SU-DHL-6 (cell line): Measurements from ENCODE around the gene ZBTB24.

Source experiments
- H2AFZ ChIP-seq: fragments of 200-600 bp; sonication (generic); 2 replicates; pipeline ENCODE4 v1.6.1; 2014; ENCODE audit warnings: low read depth, mild to moderate bottlenecking, moderate library complexity, mixed read lengths, antibody characterized with exemption, low read length; ENCODE audit not compliant: severe bottlenecking
- H3F3A ChIP-seq: fragments of 200-600 bp; shearing (Covaris generic); 2 replicates; pipeline ENCODE4 v1.6.0; 2016; ENCODE audit warnings: antibody characterized with exemption, mild to moderate bottlenecking; ENCODE audit not compliant: insufficient read depth
- H3K27ac ChIP-seq: fragments of 200-600 bp; sonication (generic); 2 replicates; pipeline ENCODE4 v1.5.1; 2016; ENCODE audit warnings: low read depth, mild to moderate bottlenecking, low read length, moderate library complexity, mixed read lengths
- H3K27me3 ChIP-seq: fragments of 200-600 bp; sonication (generic), shearing (Covaris generic); 2 replicates; pipeline ENCODE4 v1.6.0; 2014; ENCODE audit warnings: mild to moderate bottlenecking, low read length
- H3K36me3 ChIP-seq: fragments of 200-600 bp; sonication (generic); 2 replicates; pipeline ENCODE4 v1.6.1; 2014; ENCODE audit warnings: mild to moderate bottlenecking, low read length, mixed read lengths
- H3K4me2 ChIP-seq: fragments of 300-600, 200-600 bp; shearing (Covaris generic), sonication (generic); 2 replicates; pipeline ENCODE4 v1.6.0; 2014; ENCODE audit warnings: low read length, low read depth, mild to moderate bottlenecking; ENCODE audit not compliant: poor library complexity, severe bottlenecking
- H3K4me3 ChIP-seq: fragments of 200-600 bp; sonication (generic); 2 replicates; pipeline ENCODE4 v1.5.1; 2014; ENCODE audit warnings: antibody characterized with exemption, low read length, mild to moderate bottlenecking, mixed read lengths; ENCODE audit not compliant: insufficient read depth, poor library complexity, severe bottlenecking
- H3K79me2 ChIP-seq: fragments of 200-600 bp; sonication (generic); 2 replicates; pipeline ENCODE4 v1.6.1; 2014; ENCODE audit warnings: mild to moderate bottlenecking, low read length, moderate library complexity; ENCODE audit not compliant: insufficient read depth
- H3K9ac ChIP-seq: fragments of 200-600 bp; sonication (generic); 2 replicates; pipeline ENCODE4 v1.7.0; 2014; ENCODE audit warnings: mild to moderate bottlenecking, low read length
- H3K9me2 ChIP-seq: fragments of 200-600 bp; sonication (generic); replicated peaks from 2 replicates; pipeline ENCODE4 v1.6.1; 2014; ENCODE audit warnings: low read length; ENCODE audit not compliant: insufficient read depth
- H3K9me3 ChIP-seq: fragments of 200-600 bp; sonication (generic); 2 replicates; pipeline ENCODE4 v1.6.1; 2014; ENCODE audit warnings: low read length, mixed read lengths; ENCODE audit not compliant: insufficient read depth
- H4K20me1 ChIP-seq: fragments of 200-600 bp; sonication (generic); 2 replicates; pipeline ENCODE4 v1.6.1; 2014; ENCODE audit warnings: low read depth, mild to moderate bottlenecking, antibody characterized with exemption, low read length, moderate library complexity, mixed read lengths
- CTCF ChIP-seq: fragments of 200-600 bp; sonication (generic); IDR thresholded peaks from one replicate; pipeline ENCODE4 v1.5.1; 2017; ENCODE audit warnings: antibody characterized with exemption, mild to moderate bottlenecking, low read length, moderate library complexity; ENCODE audit not compliant: insufficient read depth, poor library complexity, severe bottlenecking
- EZH2phosphoT487 ChIP-seq: fragments of 200-600 bp; sonication (generic), shearing (Covaris generic); conservative IDR thresholded peaks from 2 replicates; pipeline ENCODE4 v1.6.1; 2018; ENCODE audit warnings: mild to moderate bottlenecking, antibody characterized with exemption, low read length, moderate library complexity, mixed read lengths

Gene ZBTB24

GRCh38 chr6:109449064-109449794 lies 33.8 kb downstream of the ZBTB24 start:
- no peak overlapping the region for H3K27ac ChIP-seq
- no peak overlapping the region for H2AFZ ChIP-seq
- H4K20me1 ChIP-seq = no peaks in the 10 kb centered on the region
- no peaks in the 10 kb centered on the region for H3K9me2 ChIP-seq
- H3K79me2 ChIP-seq = peaks cover 5% of the 10 kb centered on the region; the same call in 1 of the 2 replicates
- no peaks in the 10 kb centered on the region for H3K27me3 ChIP-seq
- no peak overlapping the region for H3K4me3 ChIP-seq
- TF ChIP-seq EZH2phosphoT487 (no peak), CTCF (no peak)
- no peaks in the 10 kb centered on the region for H3K9me3 ChIP-seq
- H3K4me2 ChIP-seq = no peak overlapping the region
- no peak overlapping the region for H3K9ac ChIP-seq
- no peaks in the 10 kb centered on the region; the same call in 1 of the 2 replicates for H3K36me3 ChIP-seq
- 0 out of 2 replicates have a peak, but pooled peaks cover under 1% of the 10 kb centered on the region for H3F3A ChIP-seq

- Histone ChIP-seq H3K9ac (no peak overlapping the region), H3K27ac (no peak overlapping the region)
Observed at GRCh38 chr6:109448615-109449014, 34.4 kb downstream of the ZBTB24 start.

GRCh38 chr6:109447878-109448555 lies 35.0 kb downstream of the ZBTB24 start:
- H3K9me3 ChIP-seq = no peaks in the 10 kb centered on the region
- no peak overlapping the region for H3K4me3 ChIP-seq
- no peak overlapping the region for H3K9ac ChIP-seq
- H3K27ac ChIP-seq = no peak overlapping the region
- no peaks in the 10 kb centered on the region for H3K9me2 ChIP-seq
- no peaks in the 10 kb centered on the region for H3K79me2 ChIP-seq
- no peaks in the 10 kb centered on the region for H4K20me1 ChIP-seq
- H3F3A ChIP-seq = no peaks in the 10 kb centered on the region
- TF ChIP-seq CTCF (no peak), EZH2phosphoT487 (no peak)
- no peak overlapping the region for H2AFZ ChIP-seq
- no peak overlapping the region for H3K4me2 ChIP-seq
- no peaks in the 10 kb centered on the region for H3K27me3 ChIP-seq
- H3K36me3 ChIP-seq = no peaks in the 10 kb centered on the region; the same call in 1 of the 2 replicates

More at GRCh38 chr6:109448615-109449014, 34.4 kb downstream of the ZBTB24 start:
- H3K79me2 ChIP-seq = no peaks in the 10 kb centered on the region
- H3K36me3 ChIP-seq = no peaks in the 10 kb centered on the region; the same call in 1 of the 2 replicates
- H3K4me2 ChIP-seq = no peak overlapping the region
- H3K9me3 ChIP-seq = no peaks in the 10 kb centered on the region
- no peak for TF ChIP-seq CTCF
- TF ChIP-seq EZH2phosphoT487 = no peak
- H3K4me3 ChIP-seq = no peak overlapping the region
- no peaks in the 10 kb centered on the region for H3K27me3 ChIP-seq
- H3K9me2 ChIP-seq = no peaks in the 10 kb centered on the region
- no peaks in the 10 kb centered on the region for H4K20me1 ChIP-seq
- no peak overlapping the region for H2AFZ ChIP-seq
- no peaks in the 10 kb centered on the region for H3F3A ChIP-seq
